Activated CD8-positive, alpha-beta T cell treated with anti-CD3 and anti-CD28 coated beads for 36 hours (primary cell): ENCODE measurements around the gene VGLL3. TPM values are rescaled to one million over a fixed set of nuclear protein-coding genes. Genes with fewer than 3 reads are reported as not detected.

Source experiments
- ATAC-seq: fragments of 200-7000 bp; cut with Tn5 transposase; one replicate; pipeline ENCODE4 v1.10.0; 2021; ENCODE audit warnings: mild to moderate bottlenecking, moderate library complexity
- CTCF ChIA-PET: fragments of 350-600 bp; sonication (Branson Sonifier 250); formaldehyde crosslinking; loops from one replicate; lab custom pipeline; 2021; ENCODE audit warnings: antibody characterized with exemption; lab: Charles Lee
- POLR2A ChIA-PET: fragments of 350-600 bp; sonication (Branson Sonifier 250); formaldehyde crosslinking; loops from one replicate; lab custom pipeline; 2021; ENCODE audit warnings: antibody characterized with exemption; lab: Charles Lee
- DNase-seq: peaks from one replicate; pipeline ENCODE4 v3.0.0-alpha.2; 2020
- H3K27ac Mint-ChIP-seq: one replicate; pipeline ENCODE4 v1.8.0; 2021; ENCODE audit warnings: mild to moderate bottlenecking, mixed read lengths
- H3K27me3 Mint-ChIP-seq: one replicate; pipeline ENCODE4 v1.8.0; 2021; ENCODE audit warnings: mixed read lengths
- H3K36me3 Mint-ChIP-seq: one replicate; pipeline ENCODE4 v1.8.0; 2021; ENCODE audit warnings: low read depth, mixed read lengths
- H3K4me1 Mint-ChIP-seq: one replicate; pipeline ENCODE4 v1.8.0; 2021; ENCODE audit warnings: low read depth, mixed read lengths
- H3K4me3 Mint-ChIP-seq: one replicate; pipeline ENCODE4 v1.8.0; 2021; ENCODE audit warnings: mild to moderate bottlenecking, moderate library complexity, mixed read lengths
- H3K9me3 Mint-ChIP-seq: one replicate; pipeline ENCODE4 v1.8.0; 2021; ENCODE audit warnings: mixed read lengths
- CTCF ChIP-seq: fragments of 200-600 bp; IDR thresholded peaks from one replicate; pipeline ENCODE4 v1.8.0; 2022; ENCODE audit warnings: antibody characterized with exemption, mild to moderate bottlenecking
- intact Hi-C: fragments of 100-400 bp; cut with micrococcal nuclease; formaldehyde crosslinking; loops from one replicate; pipeline ENCODE4 v1.10.0; 2022
- total RNA-seq, 2 experiments: library from RNA; stranded (reverse); gene quantifications; one replicate each; pipeline ENCODE4 v1.2.3, GENCODE V29; 2021

Gene VGLL3
- total RNA-seq, 2 experiments from 2014 or later = not detected

GRCh38 chr3:86890741-86891396 lies 100.1 kb downstream of the VGLL3 start:
- DNase-seq (no peak), ATAC-seq (no peak)
- CTCF ChIA-PET = no interaction called here
- H3K27ac Mint-ChIP-seq = no peak overlapping the region
- intact Hi-C loops = no loop called here
- H3K4me1 Mint-ChIP-seq = no peaks in the 10 kb centered on the region
- peaks cover 2% of the 10 kb centered on the region for H3K9me3 Mint-ChIP-seq
- no peak for TF ChIP-seq CTCF
- H3K36me3 Mint-ChIP-seq = no peaks in the 10 kb centered on the region
- POLR2A ChIA-PET = no interaction called here
- no peaks in the 10 kb centered on the region for H3K27me3 Mint-ChIP-seq
- no peak overlapping the region for H3K4me3 Mint-ChIP-seq

Other genes with a start within 250 kb of the VGLL3 start
- 10 to 100 TPM; 22.7 to 26.2 TPM for gene CHMP2B, start 236.2 kb upstream of the VGLL3 start, total RNA-seq